ENCODE data around the gene FTCD. TPM values are rescaled to one million over a fixed set of nuclear protein-coding genes. Genes with fewer than 3 reads are reported as not detected.

FTCD gene
- total and polyA plus RNA-seq, 4 donors: 0.50 to 8.7 (median 1.8) TPM

- no peak for ATAC-seq (ENCODE audit: low FRiP score)
- Histone ChIP-seq H3K27ac (ENCODE audit: low read depth in 1 of 2, low read length in 2 of 2) (no peak overlapping the region), H3K27me3 (ENCODE audit: control insufficient read depth in 1 of 2, insufficient read depth in 2 of 2, low read length in 1 of 2) (no peaks in the 10 kb centered on the region), H3K36me3 (ENCODE audit: control insufficient read depth in 1 of 2, insufficient read depth in 2 of 2, low read length in 1 of 2) (no peaks in the 10 kb centered on the region), H3K4me3 (ENCODE audit: low read length in 2 of 2) (no peak overlapping the region), H3K4me1 (ENCODE audit: control insufficient read depth in 1 of 2, insufficient read depth in 2 of 2, low read length in 2 of 2) (no peaks in the 10 kb centered on the region), H3K9me3 (ENCODE audit: control insufficient read depth, low read length) (no peaks in the 10 kb centered on the region)
- DNase-seq: no peak
- intact Hi-C loops (cut with DNase I): no loop called here
These were observed 9.7 kb upstream of the FTCD start for GRCh38 chr21:46165098-46165497.

DNA sequence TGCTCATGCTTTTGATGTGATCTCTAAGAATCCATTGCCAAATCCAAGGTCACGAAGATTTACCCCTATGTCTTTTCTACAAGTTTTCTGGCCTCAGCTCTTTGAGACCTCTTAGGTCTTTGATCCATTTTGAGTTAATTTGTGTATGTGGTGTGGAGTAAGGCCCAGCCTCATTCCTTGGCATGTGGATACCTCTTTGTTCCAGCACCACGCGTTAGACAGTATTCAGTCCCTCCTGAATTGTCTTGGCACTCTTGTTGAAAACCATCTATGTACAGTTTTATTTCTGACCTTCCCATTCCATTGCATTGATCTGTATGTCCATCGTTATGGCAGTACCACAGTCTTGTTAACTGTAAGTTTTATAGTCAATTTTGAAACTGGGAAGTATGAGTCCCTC, 8.0 kb upstream of the FTCD start:
- Histone ChIP-seq H3K4me1 (ENCODE audit: control insufficient read depth in 1 of 2, insufficient read depth in 2 of 2, low read length in 2 of 2) (no peaks in the 10 kb centered on the region), H3K27me3 (ENCODE audit: control insufficient read depth in 1 of 2, insufficient read depth in 2 of 2, low read length in 1 of 2) (no peaks in the 10 kb centered on the region), H3K36me3 (ENCODE audit: control insufficient read depth in 1 of 2, insufficient read depth in 2 of 2, low read length in 1 of 2) (no peaks in the 10 kb centered on the region), H3K27ac (ENCODE audit: low read depth in 1 of 2, low read length in 2 of 2) (no peak overlapping the region), H3K4me3 (ENCODE audit: low read length in 2 of 2) (no peak overlapping the region), H3K9me3 (ENCODE audit: control insufficient read depth, low read length) (no peaks in the 10 kb centered on the region)
- DNase-seq (peak in 1 of 2 donors; percentile 7), ATAC-seq (ENCODE audit: low FRiP score) (no peak)
- 75 to 81% methylated on average over 4 of the region's 4 CpGs for WGBS, 2 donors
- intact Hi-C loops (cut with DNase I): no loop called here

- DNase-seq (peak; percentile 41 to 65), ATAC-seq (ENCODE audit: low FRiP score) (peak; percentile 5)
- Histone ChIP-seq H3K36me3 (ENCODE audit: control insufficient read depth in 1 of 2, insufficient read depth in 2 of 2, low read length in 1 of 2) (no peaks in the 10 kb centered on the region), H3K4me3 (ENCODE audit: low read length in 2 of 2) (no peak overlapping the region), H3K27me3 (ENCODE audit: control insufficient read depth in 1 of 2, insufficient read depth in 2 of 2, low read length in 1 of 2) (no peaks in the 10 kb centered on the region), H3K4me1 (ENCODE audit: control insufficient read depth in 1 of 2, insufficient read depth in 2 of 2, low read length in 2 of 2) (no peaks in the 10 kb centered on the region), H3K27ac (ENCODE audit: low read depth in 1 of 2, low read length in 2 of 2) (no peak overlapping the region), H3K9me3 (ENCODE audit: control insufficient read depth, low read length) (no peaks in the 10 kb centered on the region)
- intact Hi-C loops (cut with DNase I): no loop called here
- 63 to 83% methylated on average over 71 to 72 of the region's 72 CpGs for WGBS, 2 donors
These were observed 6.5 kb upstream of the FTCD start for GRCh38 chr21:46161633-46162592.

GRCh38 chr21:46160907-46161632, 5.7 kb upstream of the FTCD start:
- intact Hi-C loops (cut with DNase I): no loop called here
- ATAC-seq (ENCODE audit: low FRiP score): no peak
- H3K27me3 ChIP-seq (ENCODE audit: control insufficient read depth in 1 of 2, insufficient read depth in 2 of 2, low read length in 1 of 2): no peaks in the 10 kb centered on the region
- DNase-seq: peak in 1 of 2 donors; percentile 66
- H3K36me3 ChIP-seq (ENCODE audit: control insufficient read depth in 1 of 2, insufficient read depth in 2 of 2, low read length in 1 of 2): no peaks in the 10 kb centered on the region
- H3K4me3 ChIP-seq (ENCODE audit: low read length in 2 of 2): no peak overlapping the region
- H3K4me1 ChIP-seq (ENCODE audit: control insufficient read depth in 1 of 2, insufficient read depth in 2 of 2, low read length in 2 of 2): no peaks in the 10 kb centered on the region
- no peak overlapping the region for H3K27ac ChIP-seq (ENCODE audit: low read depth in 1 of 2, low read length in 2 of 2)
- WGBS, 2 donors: 71 to 94% methylated on average over 60 to 72 of the region's 72 CpGs
- no peaks in the 10 kb centered on the region for H3K9me3 ChIP-seq (ENCODE audit: control insufficient read depth, low read length)

- 92 to 98% methylated on average over 22 of the region's 22 CpGs for WGBS, 2 donors
- Histone ChIP-seq H3K9me3 (ENCODE audit: control insufficient read depth, low read length) (no peaks in the 10 kb centered on the region), H3K27ac (ENCODE audit: low read depth in 1 of 2, low read length in 2 of 2) (no peak overlapping the region), H3K27me3 (ENCODE audit: control insufficient read depth in 1 of 2, insufficient read depth in 2 of 2, low read length in 1 of 2) (no peaks in the 10 kb centered on the region), H3K36me3 (ENCODE audit: control insufficient read depth in 1 of 2, insufficient read depth in 2 of 2, low read length in 1 of 2) (no peaks in the 10 kb centered on the region), H3K4me3 (ENCODE audit: low read length in 2 of 2) (no peak overlapping the region), H3K4me1 (ENCODE audit: control insufficient read depth in 1 of 2, insufficient read depth in 2 of 2, low read length in 2 of 2) (no peaks in the 10 kb centered on the region)
- intact Hi-C loops (cut with DNase I): no loop called here
- DNase-seq: peak in 1 of 2 donors; percentile 31
- no peak for ATAC-seq (ENCODE audit: low FRiP score)
These were observed 5.2 kb upstream of the FTCD start for GRCh38 chr21:46160657-46160906.

DNA sequence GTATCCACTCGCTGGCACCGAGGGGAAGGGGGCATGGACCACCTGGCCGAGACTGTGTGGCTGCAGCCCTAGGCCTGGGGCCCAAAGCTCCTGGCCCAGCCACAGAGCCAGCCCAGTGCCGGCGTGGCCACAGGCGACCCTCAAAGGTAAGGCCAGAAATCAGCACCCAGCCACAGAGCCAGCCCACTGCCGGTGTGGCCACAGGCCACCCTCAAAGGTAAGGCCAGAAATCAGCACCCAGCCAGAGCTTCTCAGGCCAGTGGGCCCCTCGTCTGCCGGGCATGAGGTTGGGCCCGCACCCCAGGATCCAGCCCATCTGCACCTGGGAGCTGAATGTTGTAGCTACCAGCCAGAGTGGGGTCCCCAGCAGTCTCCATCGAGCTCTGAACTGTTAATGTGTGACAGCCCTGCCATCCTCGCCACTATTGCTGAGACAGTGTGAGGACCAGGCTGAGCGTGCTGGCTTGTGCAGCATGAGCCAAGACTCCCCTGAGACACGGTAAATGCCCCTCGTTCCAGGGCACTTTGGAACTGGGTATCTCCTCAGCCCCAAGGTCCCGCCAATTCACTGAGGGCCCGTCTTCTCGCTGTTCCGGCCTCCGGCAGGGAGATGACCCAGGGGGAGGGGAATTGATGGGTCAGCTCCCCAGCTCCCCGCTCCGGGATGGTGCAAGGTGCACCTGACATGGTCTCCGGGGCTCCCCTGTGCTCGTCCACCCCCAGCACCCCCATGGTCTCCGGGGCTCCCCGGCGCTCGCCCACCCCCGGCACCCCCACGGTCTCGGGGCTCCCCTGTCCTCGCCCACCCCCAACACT, 4.7 kb upstream of the FTCD start:
- no peak overlapping the region for H3K27ac ChIP-seq (ENCODE audit: low read depth in 1 of 2, low read length in 2 of 2)
- no peaks in the 10 kb centered on the region for H3K36me3 ChIP-seq (ENCODE audit: control insufficient read depth in 1 of 2, insufficient read depth in 2 of 2, low read length in 1 of 2)
- H3K4me1 ChIP-seq (ENCODE audit: control insufficient read depth in 1 of 2, insufficient read depth in 2 of 2, low read length in 2 of 2): no peaks in the 10 kb centered on the region
- H3K27me3 ChIP-seq (ENCODE audit: control insufficient read depth in 1 of 2, insufficient read depth in 2 of 2, low read length in 1 of 2): no peaks in the 10 kb centered on the region
- intact Hi-C loops (cut with DNase I): loop anchor here in 1 of 2 donors (5.0 kb wide), 1 partner anchor 47 kb away; no protein-coding TSS in a partner anchor
- H3K4me3 ChIP-seq (ENCODE audit: low read length in 2 of 2): no peak overlapping the region
- no peaks in the 10 kb centered on the region for H3K9me3 ChIP-seq (ENCODE audit: control insufficient read depth, low read length)
- peak; percentile 42 to 67 for DNase-seq
- WGBS, 2 donors: 94% methylated on average over 30 to 32 of the region's 32 CpGs
- no peak for ATAC-seq (ENCODE audit: low FRiP score)

DNA sequence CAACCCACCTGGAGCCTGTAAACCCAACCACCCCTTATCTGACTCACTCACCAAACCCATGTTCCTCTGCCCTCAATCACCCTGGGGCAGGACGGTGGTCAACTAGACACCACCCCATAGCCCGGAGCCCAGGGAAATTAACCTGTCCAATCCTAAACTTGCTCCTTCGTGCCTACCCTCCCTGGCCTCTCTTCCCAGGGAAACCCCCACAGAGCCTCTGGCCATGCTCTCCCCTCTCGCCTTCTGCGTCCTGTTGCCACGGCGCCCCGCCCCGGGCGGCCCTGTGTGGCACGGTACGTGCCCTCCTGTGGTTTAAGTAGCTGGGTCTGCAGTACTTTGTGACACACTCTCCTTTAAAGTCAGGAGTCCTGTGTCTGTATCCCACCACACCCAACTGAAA, 4.0 kb upstream of the FTCD start:
- Histone ChIP-seq H3K9me3 (ENCODE audit: control insufficient read depth, low read length) (no peaks in the 10 kb centered on the region), H3K27ac (ENCODE audit: low read depth in 1 of 2, low read length in 2 of 2) (no peak overlapping the region), H3K4me1 (ENCODE audit: control insufficient read depth in 1 of 2, insufficient read depth in 2 of 2, low read length in 2 of 2) (no peaks in the 10 kb centered on the region), H3K27me3 (ENCODE audit: control insufficient read depth in 1 of 2, insufficient read depth in 2 of 2, low read length in 1 of 2) (no peaks in the 10 kb centered on the region), H3K4me3 (ENCODE audit: low read length in 2 of 2) (no peak overlapping the region), H3K36me3 (ENCODE audit: control insufficient read depth in 1 of 2, insufficient read depth in 2 of 2, low read length in 1 of 2) (no peaks in the 10 kb centered on the region)
- 94 to 95% methylated on average over 12 of the region's 12 CpGs for WGBS, 2 donors
- ATAC-seq (ENCODE audit: low FRiP score) (no peak), DNase-seq (peak; percentile 24 to 56)
- intact Hi-C loops (cut with DNase I): loop anchor here in 1 of 2 donors (5.0 kb wide), 1 partner anchor 48 kb away; no protein-coding TSS in a partner anchor

GRCh38 chr21:46158666-46159300, 3.4 kb upstream of the FTCD start:
- WGBS, 2 donors: 80 to 93% methylated on average over 10 of the region's 10 CpGs
- Histone ChIP-seq H3K4me1 (ENCODE audit: control insufficient read depth in 1 of 2, insufficient read depth in 2 of 2, low read length in 2 of 2) (no peaks in the 10 kb centered on the region), H3K27ac (ENCODE audit: low read depth in 1 of 2, low read length in 2 of 2) (no peak overlapping the region), H3K36me3 (ENCODE audit: control insufficient read depth in 1 of 2, insufficient read depth in 2 of 2, low read length in 1 of 2) (no peaks in the 10 kb centered on the region), H3K9me3 (ENCODE audit: control insufficient read depth, low read length) (no peaks in the 10 kb centered on the region), H3K4me3 (ENCODE audit: low read length in 2 of 2) (no peak overlapping the region), H3K27me3 (ENCODE audit: control insufficient read depth in 1 of 2, insufficient read depth in 2 of 2, low read length in 1 of 2) (no peaks in the 10 kb centered on the region)
- no peak for ATAC-seq (ENCODE audit: low FRiP score)
- intact Hi-C loops (cut with DNase I): loop anchor here in 1 of 2 donors (5.0 kb wide), 1 partner anchor 49 kb away; no protein-coding TSS in a partner anchor
- DNase-seq: peak in 1 of 2 donors; percentile 30

All from aorta (tissue), 5 donors.